Ascending aorta (tissue), 2 donors: ENCODE results near the gene CHDH. TPM values are rescaled to one million over a fixed set of nuclear protein-coding genes. Genes with fewer than 3 reads are reported as not detected.
A peak's percentile ranks its signal among the peaks of the same experiment; 100 is the strongest.

ENCODE experiments used
- DNase-seq, 2 donors: peaks; one replicate each; pipeline ENCODE4 v3.0.0-alpha.2; 2019; ENCODE audit warnings: low spot score in 2 of 2
- H3K27ac ChIP-seq, 2 donors: fragments of 200-600 bp; sonication (generic); one replicate each; pipeline ENCODE4 v1.5.1; 2016 to 2017; ENCODE audit warnings: mild to moderate bottlenecking in 1 of 2
- H3K27me3 ChIP-seq: fragments of 200-600 bp; sonication (generic); one replicate; pipeline ENCODE4 v1.5.1; 2017
- H3K36me3 ChIP-seq, 2 donors: fragments of 200-600 bp; sonication (generic); one replicate each; pipeline ENCODE4 v1.5.1; 2016
- H3K4me1 ChIP-seq, 2 donors: fragments of 200-600 bp; sonication (generic); one replicate each; pipeline ENCODE4 v1.5.1; 2016 to 2017; ENCODE audit warnings: mild to moderate bottlenecking in 1 of 2
- H3K4me3 ChIP-seq, 2 donors: fragments of 200-600 bp; sonication (generic); one replicate each; pipeline ENCODE4 v1.5.1; 2016 to 2017; ENCODE audit warnings: mild to moderate bottlenecking in 1 of 2
- H3K9me3 ChIP-seq, 2 donors: fragments of 200-600 bp; sonication (generic); one replicate each; pipeline ENCODE4 v1.5.1; 2016
- CTCF ChIP-seq, 3 experiments: fragments of 200-600 bp in 2 of 3; fragments of 450-650 bp in 1 of 3; sonication (generic) in 2 of 3; IDR thresholded peaks; one replicate each; pipeline ENCODE4 v1.5.1; 2016 to 2019; ENCODE audit warnings: antibody characterized with exemption in 3 of 3, mild to moderate bottlenecking in 1 of 3, moderate library complexity in 1 of 3
- intact Hi-C: fragments of 100-400 bp; cut with DNase I; formaldehyde crosslinking; loops from one replicate; pipeline ENCODE4 v1.15.1; 2023
- total RNA-seq: library from RNA; depleted of rRNA; stranded (reverse); fragments of >200 nt; gene quantifications from one replicate; pipeline ENCODE4 v1.1.0, GENCODE V29; 2016

The CHDH gene
- total RNA-seq, 1 donor from 2014 or later: 0.53 TPM

- Histone ChIP-seq H3K9me3 (no peaks in the 10 kb centered on the region), H3K27me3 (no peaks in the 10 kb centered on the region), H3K4me1 (peaks cover 8 to 11% of the 10 kb centered on the region in 2 donors), H3K27ac (peak overlapping the region in 1 of 2 donors; percentile 57), H3K36me3 (no peaks in the 10 kb centered on the region), H3K4me3 (no peak overlapping the region)
- intact Hi-C loops: no loop called here
- peak in 1 of 2 donors; percentile 3 for DNase-seq
- no peak for TF ChIP-seq CTCF (IDR thresholded peaks at IDR 0.05)
Observed at GRCh38 chr3:53805463-53806159, 40.6 kb downstream of the CHDH start.

- Histone ChIP-seq H3K9me3 (no peaks in the 10 kb centered on the region), H3K4me1 (peaks cover 8 to 11% of the 10 kb centered on the region in 2 donors), H3K27ac (no peak overlapping the region), H3K4me3 (no peak overlapping the region), H3K27me3 (no peaks in the 10 kb centered on the region), H3K36me3 (no peaks in the 10 kb centered on the region)
- intact Hi-C loops: no loop called here
- peak in 1 of 2 donors; percentile 65 for DNase-seq
- no peak for TF ChIP-seq CTCF (IDR thresholded peaks at IDR 0.05)
Observed at GRCh38 chr3:53804697-53805462, 41.3 kb downstream of the CHDH start.

- Histone ChIP-seq H3K4me3 (no peak overlapping the region), H3K9me3 (no peaks in the 10 kb centered on the region), H3K4me1 (peaks cover 8 to 11% of the 10 kb centered on the region in 2 donors), H3K27ac (no peak overlapping the region), H3K27me3 (no peaks in the 10 kb centered on the region), H3K36me3 (no peaks in the 10 kb centered on the region)
- TF ChIP-seq CTCF (IDR thresholded peaks at IDR 0.05): no peak
- DNase-seq: peak in 1 of 2 donors; percentile 49
- intact Hi-C loops: no loop called here
Observed at GRCh38 chr3:53803816-53804695, 42.2 kb downstream of the CHDH start.

- Histone ChIP-seq H3K4me3 (no peak overlapping the region), H3K36me3 (no peaks in the 10 kb centered on the region), H3K27me3 (no peaks in the 10 kb centered on the region), H3K9me3 (no peaks in the 10 kb centered on the region), H3K27ac (no peak overlapping the region), H3K4me1 (peaks cover 8 to 11% of the 10 kb centered on the region in 2 donors)
- TF ChIP-seq CTCF (IDR thresholded peaks at IDR 0.05): no peak
- DNase-seq: peak in 1 of 2 donors; percentile 24
- intact Hi-C loops: no loop called here
Observed at GRCh38 chr3:53803124-53803815, 42.9 kb downstream of the CHDH start.

GRCh38 chr3:53802256-53802880 is 43.9 kb downstream of the CHDH start:
- TF ChIP-seq CTCF (IDR thresholded peaks at IDR 0.05): no peak
- H3K4me1 ChIP-seq: peaks cover 8 to 11% of the 10 kb centered on the region in 2 donors
- no peaks in the 10 kb centered on the region for H3K9me3 ChIP-seq
- H3K27ac ChIP-seq: no peak overlapping the region
- H3K4me3 ChIP-seq: no peak overlapping the region
- no peak for DNase-seq
- intact Hi-C loops: no loop called here
- H3K36me3 ChIP-seq: no peaks in the 10 kb centered on the region
- no peaks in the 10 kb centered on the region for H3K27me3 ChIP-seq
